ENCODE results near the gene RGS16. TPM values are rescaled to one million over a fixed set of nuclear protein-coding genes. Genes with fewer than 3 reads are reported as not detected.
"Not testable (repeated sequence)": the region's sequence is repeated elsewhere in the genome, so short reads cannot be mapped to it uniquely, and the experiment has no call there.

Gene RGS16
- polyA plus RNA-seq, 3 donors from 2014 or later, result 0.21 to 0.50 (median 0.48) TPM

DNA sequence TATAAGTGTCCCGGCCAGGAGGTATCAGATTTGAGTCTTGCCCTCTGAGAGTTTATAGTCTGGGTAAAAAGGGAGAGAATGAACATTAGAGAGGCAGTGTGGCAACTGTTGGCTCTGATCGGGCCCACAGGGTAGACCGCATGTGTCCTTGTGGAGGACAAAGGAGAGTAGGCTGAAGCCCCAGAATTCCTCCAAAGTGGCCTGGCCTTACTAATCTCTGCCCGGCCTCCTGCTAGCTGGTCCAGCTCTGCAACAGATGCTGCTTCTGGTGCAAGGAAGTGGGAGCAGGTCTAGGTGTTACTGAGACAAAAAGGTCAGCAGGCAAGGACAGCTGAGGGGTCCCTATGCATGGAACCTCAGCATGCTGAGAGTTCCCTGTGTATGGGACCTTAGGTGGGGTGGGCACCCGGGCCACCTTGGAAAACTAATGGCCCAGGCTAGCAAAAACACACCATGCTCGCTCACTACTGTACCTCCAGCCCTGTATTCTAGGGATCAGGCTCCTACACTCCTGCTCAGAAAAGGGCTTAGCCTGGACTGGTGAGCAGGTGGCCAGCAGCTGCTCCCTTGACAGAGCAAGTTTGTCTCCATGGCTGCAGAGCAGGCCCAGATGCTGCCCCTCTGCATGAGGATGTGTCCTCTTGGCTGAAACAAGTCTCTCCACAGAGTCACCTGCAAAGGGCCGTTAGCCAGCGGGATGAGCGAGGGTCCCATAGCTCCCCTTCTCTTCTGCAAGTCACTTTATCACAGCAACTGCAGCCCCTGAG is 30.3 kb upstream of the RGS16 start:
- no peak overlapping the region for H3K4me3 Mint-ChIP-seq
- H3K27ac Mint-ChIP-seq, result no peak overlapping the region
- no peaks in the 10 kb centered on the region for H3K36me3 Mint-ChIP-seq
- DNase-seq, result no peak
- H3K27me3 Mint-ChIP-seq (ENCODE audit: low read depth in 3 of 3), result peaks cover 14 to 28% (median 16%) of the 10 kb centered on the region in 3 donors
- H3K4me1 Mint-ChIP-seq, result peaks cover 20 to 29% of the 10 kb centered on the region in 2 donors
- H3K9me3 Mint-ChIP-seq, result no peaks in the 10 kb centered on the region

DNA sequence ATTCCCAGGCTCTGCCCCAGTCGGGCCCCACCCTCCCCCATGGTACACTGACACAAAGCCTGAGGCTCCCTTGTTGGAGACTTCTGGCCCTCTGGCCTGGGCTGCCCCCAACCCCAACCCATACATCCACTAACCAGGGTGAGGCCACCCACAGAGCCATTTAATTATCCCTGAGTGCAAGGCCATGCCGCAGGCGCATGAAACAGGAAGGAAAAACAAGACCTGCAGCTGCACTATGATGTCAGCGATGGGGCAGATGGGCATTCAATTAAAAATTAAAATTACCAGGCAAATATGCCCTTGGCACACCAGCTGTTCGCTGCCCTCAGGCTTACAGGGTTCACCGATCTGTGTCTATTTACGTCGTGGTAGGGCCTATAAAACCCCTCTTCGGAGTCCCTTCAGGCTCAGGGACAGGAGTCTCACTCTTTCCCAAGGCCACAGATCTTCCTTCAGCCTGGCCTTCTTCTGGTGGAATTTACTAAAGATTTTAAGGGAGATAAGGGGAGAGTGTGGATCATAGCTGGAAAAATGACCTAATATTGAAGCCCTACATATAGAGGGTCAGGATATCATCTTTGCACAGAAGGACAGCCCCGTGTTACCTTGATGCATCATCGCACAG is 29.6 kb upstream of the RGS16 start:
- Mint-ChIP-seq H3K36me3 (no peaks in the 10 kb centered on the region), H3K4me1 (peaks cover 25 to 36% of the 10 kb centered on the region in 2 donors), H3K27me3 (ENCODE audit: low read depth in 3 of 3) (peaks cover 16 to 27% (median 17%) of the 10 kb centered on the region in 3 donors), H3K27ac (no peak overlapping the region), H3K4me3 (no peak overlapping the region), H3K9me3 (no peaks in the 10 kb centered on the region)
- no peak for DNase-seq

GRCh38 chr1:182633031-182633430 is 28.8 kb upstream of the RGS16 start:
- Mint-ChIP-seq H3K36me3 (no peaks in the 10 kb centered on the region), H3K9me3 (no peaks in the 10 kb centered on the region), H3K4me1 (peaks cover 25 to 37% of the 10 kb centered on the region in 2 donors), H3K27me3 (ENCODE audit: low read depth in 3 of 3) (peaks cover 19 to 29% (median 21%) of the 10 kb centered on the region in 3 donors), H3K4me3 (no peak overlapping the region), H3K27ac (no peak overlapping the region)
- DNase-seq, result no peak

GRCh38 chr1:182632441-182632857 is 28.3 kb upstream of the RGS16 start:
- Mint-ChIP-seq H3K4me3 (peak overlapping the region in 3 of 5 donors; percentile 14 to 63 (median 49)), H3K27ac (peak overlapping the region in 2 of 6 donors; percentile 32 to 38), H3K27me3 (ENCODE audit: low read depth in 3 of 3) (peaks cover 21 to 24% (median 24%) of the 10 kb centered on the region in 3 donors)

GRCh38 chr1:182631954-182632353 is 27.8 kb upstream of the RGS16 start:
- no peak overlapping the region for H3K4me3 Mint-ChIP-seq
- H3K36me3 Mint-ChIP-seq, result no peaks in the 10 kb centered on the region
- H3K27me3 Mint-ChIP-seq (ENCODE audit: low read depth in 3 of 3), result peaks cover 21 to 28% (median 22%) of the 10 kb centered on the region in 3 donors
- peaks cover 25 to 37% of the 10 kb centered on the region in 2 donors for H3K4me1 Mint-ChIP-seq
- peak overlapping the region in 1 of 6 donors; percentile 32 for H3K27ac Mint-ChIP-seq
- no peaks in the 10 kb centered on the region for H3K9me3 Mint-ChIP-seq
- no peak for DNase-seq

More at GRCh38 chr1:182632441-182632857, 28.3 kb upstream of the RGS16 start:
- peaks cover 25 to 37% of the 10 kb centered on the region in 2 donors for H3K4me1 Mint-ChIP-seq
- not testable (repeated sequence) for H3K9me3 Mint-ChIP-seq, H3K36me3 Mint-ChIP-seq, DNase-seq

DNA sequence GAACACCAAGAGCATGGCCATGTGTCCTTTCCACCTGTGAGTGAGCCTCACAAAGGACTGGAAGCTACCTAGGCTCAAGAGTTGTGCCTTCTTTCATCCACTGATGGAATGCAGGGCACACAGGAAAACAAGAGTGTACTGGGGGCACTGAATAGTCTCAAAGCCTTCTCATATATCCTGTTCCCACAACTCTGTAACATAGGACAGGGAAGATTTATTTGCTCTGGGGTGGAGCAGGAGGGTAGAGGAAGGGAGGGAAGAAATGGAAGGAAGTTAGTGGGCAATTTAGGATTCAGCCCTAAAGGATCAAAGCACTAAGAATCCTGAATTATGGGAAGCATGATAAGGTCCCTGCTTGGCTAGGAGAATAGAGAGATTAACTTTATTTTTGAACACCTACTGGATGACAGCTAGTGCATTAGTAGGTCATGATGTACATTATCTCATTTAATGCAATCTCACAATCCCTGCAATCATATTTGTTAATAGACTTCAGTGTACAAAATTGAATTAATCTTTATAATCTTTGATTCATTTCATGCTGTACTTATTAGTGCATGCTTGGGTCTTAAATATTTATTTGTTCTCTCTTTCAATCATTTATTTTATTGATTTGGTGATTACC is 27.0 kb upstream of the RGS16 start:
- Mint-ChIP-seq H3K36me3 (no peaks in the 10 kb centered on the region), H3K27me3 (ENCODE audit: low read depth in 3 of 3) (peaks cover 21 to 32% (median 22%) of the 10 kb centered on the region in 3 donors), H3K27ac (peak overlapping the region in 5 of 6 donors; percentile 12 to 82 (median 72)), H3K4me1 (peaks cover 25 to 37% of the 10 kb centered on the region in 2 donors), H3K4me3 (peak overlapping the region in 1 of 5 donors; percentile 28), H3K9me3 (no peaks in the 10 kb centered on the region)
- no peak for DNase-seq

DNA sequence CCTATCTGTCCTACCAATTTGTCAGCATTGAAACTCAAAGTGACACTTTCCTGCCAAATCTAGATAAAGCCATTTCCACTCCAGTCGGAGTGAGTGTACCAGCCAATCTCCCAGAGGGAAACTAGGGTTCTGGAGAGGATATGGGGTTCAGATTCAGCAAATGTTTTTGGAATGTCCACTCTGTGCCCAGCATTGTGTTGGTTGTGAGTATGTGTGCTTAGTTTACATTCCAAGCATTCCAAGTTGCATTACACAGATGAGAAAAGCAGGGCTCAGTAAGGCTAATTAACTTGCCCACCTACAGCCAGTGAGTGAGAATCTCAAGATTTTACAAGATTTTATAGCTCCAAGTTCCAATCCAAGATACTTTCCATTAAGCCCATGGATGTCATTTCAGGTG is 26.4 kb upstream of the RGS16 start:
- Mint-ChIP-seq H3K36me3 (no peaks in the 10 kb centered on the region), H3K4me1 (peaks cover 25 to 37% of the 10 kb centered on the region in 2 donors), H3K9me3 (no peaks in the 10 kb centered on the region), H3K27ac (peak overlapping the region in 5 of 6 donors; percentile 19 to 87 (median 83)), H3K4me3 (peak overlapping the region in 3 of 5 donors; percentile 62 to 75 (median 73)), H3K27me3 (ENCODE audit: low read depth in 3 of 3) (peaks cover 21 to 32% (median 22%) of the 10 kb centered on the region in 3 donors)
- no peak for DNase-seq

- Mint-ChIP-seq H3K27ac (peak overlapping the region; percentile 9 to 87 (median 82)), H3K4me3 (peak overlapping the region; percentile 14 to 75 (median 62)), H3K36me3 (no peaks in the 10 kb centered on the region), H3K27me3 (ENCODE audit: low read depth in 3 of 3) (peaks cover 18 to 32% (median 23%) of the 10 kb centered on the region in 3 donors), H3K9me3 (no peaks in the 10 kb centered on the region), H3K4me1 (peaks cover 25 to 37% of the 10 kb centered on the region in 2 donors)
- DNase-seq, result peak; percentile 85 to 91 (median 85)
Measured at GRCh38 chr1:182629499-182630096, 25.4 kb upstream of the RGS16 start.

DNA sequence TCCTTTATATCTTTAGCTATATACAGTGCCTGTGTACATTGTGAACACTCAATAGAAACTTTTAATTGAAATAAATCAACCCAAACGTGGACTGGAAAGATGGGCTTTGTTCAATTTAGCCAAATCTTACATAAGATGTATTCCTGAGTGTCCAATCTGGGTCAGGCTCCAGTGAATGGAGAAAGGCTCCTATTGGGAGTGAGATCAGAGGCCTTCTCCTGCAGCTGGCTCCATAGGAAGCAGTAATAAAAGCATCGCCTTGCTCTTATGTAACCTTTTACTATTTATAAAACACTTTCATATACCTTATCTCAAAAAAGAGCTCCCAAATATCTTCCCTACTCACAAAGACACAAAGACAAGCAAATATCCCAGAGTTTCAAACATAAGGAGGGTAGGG is 24.9 kb upstream of the RGS16 start:
- no peaks in the 10 kb centered on the region for H3K36me3 Mint-ChIP-seq
- H3K27ac Mint-ChIP-seq, result peak overlapping the region in 5 of 6 donors; percentile 72 to 87 (median 83)
- peaks cover 18 to 30% (median 21%) of the 10 kb centered on the region in 3 donors for H3K27me3 Mint-ChIP-seq (ENCODE audit: low read depth in 3 of 3)
- peak overlapping the region in 4 of 5 donors; percentile 14 to 75 (median 68) for H3K4me3 Mint-ChIP-seq
- no peaks in the 10 kb centered on the region for H3K9me3 Mint-ChIP-seq
- H3K4me1 Mint-ChIP-seq, result peaks cover 25 to 37% of the 10 kb centered on the region in 2 donors
- no peak for DNase-seq

- H3K27ac Mint-ChIP-seq, result peak overlapping the region in 3 of 6 donors; percentile 72 to 85 (median 82)
- no peaks in the 10 kb centered on the region for H3K36me3 Mint-ChIP-seq
- DNase-seq, result no peak
- H3K9me3 Mint-ChIP-seq, result no peaks in the 10 kb centered on the region
- H3K4me3 Mint-ChIP-seq, result no peak overlapping the region
- peaks cover 18 to 28% (median 21%) of the 10 kb centered on the region in 3 donors for H3K27me3 Mint-ChIP-seq (ENCODE audit: low read depth in 3 of 3)
- peaks cover 25 to 37% of the 10 kb centered on the region in 2 donors for H3K4me1 Mint-ChIP-seq
Measured at GRCh38 chr1:182628657-182629056, 24.5 kb upstream of the RGS16 start.

DNA sequence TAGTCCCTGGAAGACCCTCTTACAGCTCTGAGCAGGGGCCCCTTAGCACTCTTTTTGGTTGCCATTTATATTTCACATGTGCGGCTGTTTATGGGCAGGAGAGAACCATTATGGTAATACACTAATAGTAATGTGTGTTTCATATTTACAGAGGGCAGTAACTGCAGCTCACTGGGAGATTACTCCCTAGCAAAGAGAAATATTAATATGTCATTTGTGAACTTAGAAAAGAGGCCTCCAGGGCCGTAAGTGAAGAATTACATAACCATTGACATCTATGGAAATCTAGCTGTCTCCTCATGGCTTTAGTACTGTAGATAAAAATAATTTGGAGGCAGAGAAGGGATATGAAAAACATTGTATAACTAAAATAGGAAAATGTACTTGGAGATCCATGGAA is 23.4 kb upstream of the RGS16 start:
- Mint-ChIP-seq H3K36me3 (no peaks in the 10 kb centered on the region), H3K27me3 (ENCODE audit: low read depth in 3 of 3) (peaks cover 18 to 25% (median 18%) of the 10 kb centered on the region in 3 donors), H3K4me3 (no peak overlapping the region), H3K4me1 (peaks cover 25 to 35% of the 10 kb centered on the region in 2 donors), H3K27ac (no peak overlapping the region), H3K9me3 (no peaks in the 10 kb centered on the region)
- DNase-seq, result no peak

GRCh38 chr1:182626527-182626926 is 22.3 kb upstream of the RGS16 start:
- Mint-ChIP-seq H3K9me3 (no peaks in the 10 kb centered on the region), H3K27me3 (ENCODE audit: low read depth in 3 of 3) (peaks cover 12 to 20% (median 15%) of the 10 kb centered on the region in 3 donors), H3K4me1 (peaks cover 22 to 26% of the 10 kb centered on the region in 2 donors), H3K4me3 (no peak overlapping the region), H3K36me3 (no peaks in the 10 kb centered on the region), H3K27ac (peak overlapping the region in 1 of 6 donors; percentile 12)
- no peak for DNase-seq

Measured in immature natural killer cell (primary cell).